Testis (tissue), 3 donors: Measurements from ENCODE around the gene AP5Z1. TPM values are rescaled to one million over a fixed set of nuclear protein-coding genes. Genes with fewer than 3 reads are reported as not detected.

Source experiments
- DNase-seq: peaks from one replicate; pipeline ENCODE4 v3.0.0-alpha.2; 2019
- H3K27ac ChIP-seq, 2 donors: fragments of 200-600 bp; sonication (generic); one replicate each; pipeline ENCODE4 v1.5.1; 2019
- H3K27me3 ChIP-seq: fragments of 200-600 bp; sonication (generic); one replicate; pipeline ENCODE4 v1.5.1; 2019
- H3K36me3 ChIP-seq: fragments of 200-600 bp; sonication (generic); one replicate; pipeline ENCODE4 v1.5.1; 2017; ENCODE audit warnings: low read depth; ENCODE audit errors: missing control alignments
- H3K4me1 ChIP-seq: fragments of 200-600 bp; sonication (generic); one replicate; pipeline ENCODE4 v1.5.1; 2019
- H3K4me3 ChIP-seq, 2 donors: fragments of 200-600 bp; sonication (generic); one replicate each; pipeline ENCODE4 v1.5.1; 2017 to 2019
- H3K9me3 ChIP-seq: fragments of 200-600 bp; sonication (generic); one replicate; pipeline ENCODE4 v1.5.1; 2017
- CTCF ChIP-seq, 3 experiments: fragments of 450-650 bp in 2 of 3; fragments of 200-600 bp in 1 of 3; sonication (generic) in 1 of 3; IDR thresholded peaks; one replicate each; pipeline ENCODE4 v1.5.1; 2016 to 2019; ENCODE audit warnings: antibody characterized with exemption in 3 of 3, mild to moderate bottlenecking in 2 of 3, moderate library complexity in 1 of 3
- POLR2A ChIP-seq: fragments of 450-650 bp; IDR thresholded peaks from one replicate; pipeline ENCODE4 v1.6.1; 2017; ENCODE audit warnings: antibody characterized with exemption, mild to moderate bottlenecking, moderate library complexity
- WGBS, 2 donors: methylation state at CpG; one replicate each; pipeline ENCODE4 v1.1.5; 2018; 5-methylcytosine and 5-hydroxymethylcytosine counted together
- intact Hi-C: fragments of 100-400 bp; cut with DNase I; formaldehyde crosslinking; loops from one replicate; pipeline ENCODE4 v1.15.1; 2023; ENCODE audit warnings: low total_unique reads
- polyA plus RNA-seq: library from polyadenylated mRNA; stranded (reverse); fragments of 350-450 nt; fragmentation: Illumina TruSeq; extraction: RNeasy Lipid Tissue Mini Kit (QIAGEN cat#74804); gene quantifications from one replicate; pipeline ENCODE4 v1.2.3, GENCODE V29; 2014; ENCODE audit warnings: low read depth, low replicate concordance; ENCODE audit not compliant: insufficient read depth
- total RNA-seq, 2 donors: library from RNA; depleted of rRNA; stranded (reverse); fragments of >200 nt; gene quantifications; one replicate each; pipeline ENCODE4 v1.2.3, GENCODE V29; 2016

AP5Z1 gene
- total and polyA plus RNA-seq, 3 donors from 2014 or later: 30.0 to 59.1 (median 47.6) TPM

- H3K4me1 ChIP-seq: no peaks in the 10 kb centered on the region
- no peaks in the 10 kb centered on the region for H3K36me3 ChIP-seq
- intact Hi-C loops: loop anchor here (10.0 kb wide), 1 partner anchor 79 kb away; the partner anchor contains the start of gene RADIL
- H3K27me3 ChIP-seq: no peaks in the 10 kb centered on the region
- H3K9me3 ChIP-seq: no peaks in the 10 kb centered on the region
- H3K4me3 ChIP-seq: no peak overlapping the region
- WGBS, 2 donors: 91 to 96% methylated on average over 19 to 27 of the region's 29 CpGs
- H3K27ac ChIP-seq: no peak overlapping the region
- TF ChIP-seq POLR2A: no peak
- no peak for TF ChIP-seq CTCF (IDR thresholded peaks at IDR 0.05)
- DNase-seq: no peak
Measured at GRCh38 chr7:4805110-4805983, 29.9 kb downstream of the AP5Z1 start.

- no peak overlapping the region for H3K4me3 ChIP-seq
- intact Hi-C loops: loop anchor here (10.0 kb wide), 1 partner anchor 79 kb away; the partner anchor contains the start of gene RADIL
- H3K4me1 ChIP-seq: no peaks in the 10 kb centered on the region
- no peaks in the 10 kb centered on the region for H3K27me3 ChIP-seq
- H3K36me3 ChIP-seq: no peaks in the 10 kb centered on the region
- no peaks in the 10 kb centered on the region for H3K9me3 ChIP-seq
- no peak for TF ChIP-seq POLR2A
- no peak for TF ChIP-seq CTCF (IDR thresholded peaks at IDR 0.05)
- DNase-seq: no peak
- 84 to 86% methylated on average over 8 of the region's 8 CpGs for WGBS, 2 donors
- no peak overlapping the region for H3K27ac ChIP-seq
Measured at GRCh38 chr7:4805984-4806300, 30.5 kb downstream of the AP5Z1 start.

- WGBS, 2 donors: 57 to 67% methylated on average over 17 of the region's 17 CpGs
- H3K27me3 ChIP-seq: no peaks in the 10 kb centered on the region
- DNase-seq: no peak
- H3K9me3 ChIP-seq: no peaks in the 10 kb centered on the region
- H3K4me3 ChIP-seq: no peak overlapping the region
- intact Hi-C loops: loop anchor here (10.0 kb wide), 1 partner anchor 78 kb away; the partner anchor contains the start of gene RADIL
- H3K36me3 ChIP-seq: no peaks in the 10 kb centered on the region
- TF ChIP-seq POLR2A (no peak), CTCF (IDR thresholded peaks at IDR 0.05) (no peak)
- H3K4me1 ChIP-seq: no peaks in the 10 kb centered on the region
- H3K27ac ChIP-seq: no peak overlapping the region
Measured at GRCh38 chr7:4806983-4807597, 31.7 kb downstream of the AP5Z1 start.

- Histone ChIP-seq H3K36me3 (no peaks in the 10 kb centered on the region), H3K27ac (no peak overlapping the region), H3K4me1 (no peaks in the 10 kb centered on the region), H3K4me3 (no peak overlapping the region), H3K9me3 (no peaks in the 10 kb centered on the region), H3K27me3 (no peaks in the 10 kb centered on the region)
- TF ChIP-seq POLR2A (no peak), CTCF (IDR thresholded peaks at IDR 0.05) (no peak)
- intact Hi-C loops: loop anchor here (10.0 kb wide), 1 partner anchor 77 kb away; the partner anchor contains the start of gene RADIL
- 40 to 45% methylated on average over 4 to 5 of the region's 5 CpGs for WGBS, 2 donors
- no peak for DNase-seq
Measured at GRCh38 chr7:4807598-4808016, 32.2 kb downstream of the AP5Z1 start.
